Activated CD8-positive, alpha-beta T cell treated with anti-CD3 and anti-CD28 coated beads for 36 hours (primary cell): ENCODE data around the gene MBTPS1. TPM values are rescaled to one million over a fixed set of nuclear protein-coding genes. Genes with fewer than 3 reads are reported as not detected.

Experiments used
- ATAC-seq: fragments of 200-7000 bp; cut with Tn5 transposase; one replicate; pipeline ENCODE4 v1.10.0; 2021; ENCODE audit warnings: mild to moderate bottlenecking, moderate library complexity
- CTCF ChIA-PET: fragments of 350-600 bp; sonication (Branson Sonifier 250); formaldehyde crosslinking; loops from one replicate; lab custom pipeline; 2021; ENCODE audit warnings: antibody characterized with exemption; lab: Charles Lee
- POLR2A ChIA-PET: fragments of 350-600 bp; sonication (Branson Sonifier 250); formaldehyde crosslinking; loops from one replicate; lab custom pipeline; 2021; ENCODE audit warnings: antibody characterized with exemption; lab: Charles Lee
- DNase-seq: peaks from one replicate; pipeline ENCODE4 v3.0.0-alpha.2; 2020
- H3K27ac Mint-ChIP-seq: one replicate; pipeline ENCODE4 v1.8.0; 2021; ENCODE audit warnings: mild to moderate bottlenecking, mixed read lengths
- H3K27me3 Mint-ChIP-seq: one replicate; pipeline ENCODE4 v1.8.0; 2021; ENCODE audit warnings: mixed read lengths
- H3K36me3 Mint-ChIP-seq: one replicate; pipeline ENCODE4 v1.8.0; 2021; ENCODE audit warnings: low read depth, mixed read lengths
- H3K4me1 Mint-ChIP-seq: one replicate; pipeline ENCODE4 v1.8.0; 2021; ENCODE audit warnings: low read depth, mixed read lengths
- H3K4me3 Mint-ChIP-seq: one replicate; pipeline ENCODE4 v1.8.0; 2021; ENCODE audit warnings: mild to moderate bottlenecking, moderate library complexity, mixed read lengths
- H3K9me3 Mint-ChIP-seq: one replicate; pipeline ENCODE4 v1.8.0; 2021; ENCODE audit warnings: mixed read lengths
- intact Hi-C: fragments of 100-400 bp; cut with micrococcal nuclease; formaldehyde crosslinking; loops from one replicate; pipeline ENCODE4 v1.10.0; 2022
- total RNA-seq, 2 experiments: library from RNA; stranded (reverse); gene quantifications; one replicate each; pipeline ENCODE4 v1.2.3, GENCODE V29; 2021
- TF ChIP-seq, protein P1 (sequence below): fragments of 200-600 bp; IDR thresholded peaks from one replicate; pipeline ENCODE4 v1.8.0; 2022; ENCODE audit warnings: antibody characterized with exemption, mild to moderate bottlenecking

Gene MBTPS1
- total RNA-seq, 2 experiments from 2014 or later: 31.5 to 31.7 TPM

DNA sequence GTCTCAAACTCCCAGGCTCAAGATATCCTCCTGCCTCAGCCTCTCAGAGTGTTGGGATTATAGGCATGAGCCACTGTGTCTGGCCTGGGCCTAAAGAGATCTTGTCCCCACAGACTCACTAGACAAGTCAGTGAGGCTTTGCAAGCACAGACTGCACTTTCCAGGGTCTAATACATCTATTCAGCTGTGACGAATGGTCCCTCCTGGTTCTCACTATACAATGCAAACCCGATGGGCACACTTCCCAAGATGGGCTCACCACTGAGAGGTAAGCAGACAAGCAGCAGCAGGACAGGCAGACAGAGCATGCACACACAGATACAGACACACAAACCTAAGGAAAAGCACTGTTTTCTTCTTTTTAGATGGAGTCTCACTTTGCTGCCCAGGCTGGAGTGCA, 8.8 kb downstream of the MBTPS1 start:
- Mint-ChIP-seq H3K4me3 (no peak overlapping the region), H3K4me1 (peaks cover 62% of the 10 kb centered on the region), H3K27me3 (no peaks in the 10 kb centered on the region), H3K9me3 (no peaks in the 10 kb centered on the region), H3K27ac (no peak overlapping the region), H3K36me3 (no peaks in the 10 kb centered on the region)
- ChIA-PET POLR2A (interaction anchor here (3.2 kb wide), 1 partner anchor 9 kb away, joined by 18 read pairs; the partner anchor contains the start of gene MBTPS1), CTCF (interaction anchor here (1.0 kb wide), 1 partner anchor 52 kb away, joined by 3 read pairs; no protein-coding TSS in a partner anchor)
- intact Hi-C loops: no loop called here
- TF ChIP-seq, protein P1, sequence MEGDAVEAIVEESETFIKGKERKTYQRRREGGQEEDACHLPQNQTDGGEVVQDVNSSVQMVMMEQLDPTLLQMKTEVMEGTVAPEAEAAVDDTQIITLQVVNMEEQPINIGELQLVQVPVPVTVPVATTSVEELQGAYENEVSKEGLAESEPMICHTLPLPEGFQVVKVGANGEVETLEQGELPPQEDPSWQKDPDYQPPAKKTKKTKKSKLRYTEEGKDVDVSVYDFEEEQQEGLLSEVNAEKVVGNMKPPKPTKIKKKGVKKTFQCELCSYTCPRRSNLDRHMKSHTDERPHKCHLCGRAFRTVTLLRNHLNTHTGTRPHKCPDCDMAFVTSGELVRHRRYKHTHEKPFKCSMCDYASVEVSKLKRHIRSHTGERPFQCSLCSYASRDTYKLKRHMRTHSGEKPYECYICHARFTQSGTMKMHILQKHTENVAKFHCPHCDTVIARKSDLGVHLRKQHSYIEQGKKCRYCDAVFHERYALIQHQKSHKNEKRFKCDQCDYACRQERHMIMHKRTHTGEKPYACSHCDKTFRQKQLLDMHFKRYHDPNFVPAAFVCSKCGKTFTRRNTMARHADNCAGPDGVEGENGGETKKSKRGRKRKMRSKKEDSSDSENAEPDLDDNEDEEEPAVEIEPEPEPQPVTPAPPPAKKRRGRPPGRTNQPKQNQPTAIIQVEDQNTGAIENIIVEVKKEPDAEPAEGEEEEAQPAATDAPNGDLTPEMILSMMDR: no peak
- ATAC-seq: no peak
- no peak for DNase-seq

DNA sequence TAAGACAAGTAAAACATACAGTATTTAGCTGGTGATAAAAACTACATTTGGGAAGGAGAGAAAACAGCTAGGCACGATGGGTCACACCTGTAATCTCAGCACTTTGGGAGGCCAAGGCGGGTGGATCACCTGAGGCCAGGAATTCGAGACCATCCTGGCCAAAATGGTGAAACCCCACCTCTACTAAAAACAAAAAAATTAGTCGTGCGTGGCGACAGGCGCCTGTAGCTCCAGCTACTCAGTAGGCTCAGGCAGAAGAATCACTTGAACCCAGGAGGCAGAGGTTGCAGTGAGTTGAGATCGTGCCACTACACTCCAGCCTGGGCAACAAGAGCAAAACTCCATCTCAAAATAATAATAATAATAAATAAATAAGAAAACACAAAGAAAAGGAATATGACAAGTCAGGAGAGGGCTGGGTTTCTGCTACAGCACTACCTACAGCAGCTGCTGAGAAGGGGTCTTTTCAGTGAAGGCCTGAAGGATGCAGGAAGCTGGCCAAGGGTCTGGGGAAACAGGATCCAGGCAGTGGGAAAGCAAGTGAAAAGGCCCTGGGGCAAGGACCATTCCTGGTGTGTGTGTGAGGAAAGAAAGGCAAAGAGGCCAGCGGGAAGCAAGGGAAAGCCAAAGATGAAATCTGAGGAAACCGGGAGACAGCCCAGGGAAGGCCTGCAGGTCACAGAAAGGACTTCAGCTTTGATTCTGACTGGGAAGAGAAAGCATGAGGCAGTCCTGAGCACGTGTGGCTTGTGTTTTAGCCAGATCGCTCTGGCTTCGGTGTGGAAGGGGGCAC, 10.6 kb downstream of the MBTPS1 start:
- DNase-seq (no peak), ATAC-seq (no peak)
- Mint-ChIP-seq H3K4me1 (peaks cover 66% of the 10 kb centered on the region), H3K36me3 (peaks cover 3% of the 10 kb centered on the region), H3K4me3 (no peak overlapping the region), H3K9me3 (no peaks in the 10 kb centered on the region), H3K27ac (no peak overlapping the region), H3K27me3 (no peaks in the 10 kb centered on the region)
- intact Hi-C loops: no loop called here
- TF ChIP-seq, protein P1: no peak
- ChIA-PET CTCF (interaction anchor here (0.8 to 1.3 kb wide), 2 partner anchors 21 to 69 kb away, joined by 3 to 5 read pairs (median 4); no protein-coding TSS in a partner anchor), POLR2A (interaction anchor here (0.6 to 3.2 kb wide), 3 partner anchors 11 to 179 kb away, joined by 3 to 18 read pairs (median 3); partner anchors contain the start of gene MBTPS1)

DNA sequence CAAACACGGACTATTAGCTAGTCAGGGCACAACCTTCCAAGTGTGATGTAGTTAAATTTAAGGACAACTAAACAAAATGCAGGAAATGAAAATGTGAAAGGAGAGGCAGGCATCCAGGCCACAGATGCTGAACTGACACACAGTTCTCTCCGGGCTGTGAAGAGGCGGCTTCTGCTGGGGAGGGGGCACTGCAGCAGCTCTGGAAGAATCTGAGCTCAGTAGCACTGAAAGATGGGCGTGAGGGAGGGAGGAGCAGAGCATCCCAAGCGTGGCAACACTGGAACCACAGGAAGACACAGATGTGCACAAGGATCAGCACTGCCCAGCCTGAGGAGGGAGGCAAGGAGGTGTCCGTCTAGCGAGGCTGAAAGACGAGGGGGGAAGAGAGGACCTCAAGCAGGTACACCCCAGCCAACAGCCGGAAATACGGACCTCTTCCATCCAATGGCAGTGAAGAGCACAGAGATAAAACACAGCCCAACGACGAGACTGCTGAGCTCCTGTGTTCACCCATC, 11.4 kb downstream of the MBTPS1 start:
- POLR2A ChIA-PET: interaction anchor here (1.1 to 3.2 kb wide), 2 partner anchors 11 to 18 kb away, joined by 3 to 18 read pairs; partner anchors contain the start of gene MBTPS1
- H3K27me3 Mint-ChIP-seq: no peaks in the 10 kb centered on the region
- H3K27ac Mint-ChIP-seq: no peak overlapping the region
- no peak overlapping the region for H3K4me3 Mint-ChIP-seq
- peaks cover 5% of the 10 kb centered on the region for H3K36me3 Mint-ChIP-seq
- intact Hi-C loops: no loop called here
- ATAC-seq: no peak
- DNase-seq: no peak
- TF ChIP-seq, protein P1: no peak
- CTCF ChIA-PET: interaction anchor here (0.7 to 2.8 kb wide), 4 partner anchors 11 to 82 kb away, joined by 3 to 16 read pairs (median 4); partner anchors contain the start of genes MBTPS1 and TAF1C
- H3K4me1 Mint-ChIP-seq: peaks cover 58% of the 10 kb centered on the region
- H3K9me3 Mint-ChIP-seq: no peaks in the 10 kb centered on the region

DNA sequence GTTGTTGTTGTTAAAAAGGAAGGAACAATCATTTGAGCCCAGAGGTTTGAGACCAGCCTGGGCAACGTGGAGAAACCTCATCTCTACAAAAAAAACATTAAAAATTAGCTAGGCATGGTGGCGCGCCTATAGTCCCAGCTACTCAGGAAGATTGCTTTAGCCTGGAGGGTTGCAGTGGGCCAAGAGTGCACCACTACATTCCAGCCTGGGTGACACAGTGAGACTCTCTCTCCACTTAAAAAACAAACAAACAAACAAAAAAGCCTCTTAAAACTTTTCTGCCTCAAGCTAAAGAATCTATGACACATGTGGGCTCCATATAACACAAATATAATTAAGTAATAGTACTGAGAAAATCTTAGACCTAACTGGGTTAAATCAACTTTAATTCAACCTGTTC, 12.5 kb downstream of the MBTPS1 start:
- CTCF ChIA-PET: interaction anchor here (0.6 to 2.8 kb wide), 4 partner anchors 12 to 71 kb away, joined by 3 to 16 read pairs (median 4); partner anchors contain the start of gene MBTPS1
- H3K4me3 Mint-ChIP-seq: no peak overlapping the region
- DNase-seq (no peak), ATAC-seq (no peak)
- TF ChIP-seq, protein P1: no peak
- peaks cover 8% of the 10 kb centered on the region for H3K36me3 Mint-ChIP-seq
- intact Hi-C loops: no loop called here
- no peaks in the 10 kb centered on the region for H3K27me3 Mint-ChIP-seq
- no peak overlapping the region for H3K27ac Mint-ChIP-seq
- peaks cover 58% of the 10 kb centered on the region for H3K4me1 Mint-ChIP-seq
- POLR2A ChIA-PET: interaction anchor here (1.6 kb wide), 1 partner anchor 14 kb away, joined by 3 read pairs; no protein-coding TSS in a partner anchor
- no peaks in the 10 kb centered on the region for H3K9me3 Mint-ChIP-seq
